ENCODE results near the gene CUL3. TPM values are rescaled to one million over a fixed set of nuclear protein-coding genes. Genes with fewer than 3 reads are reported as not detected.

CUL3 gene
- total RNA-seq, 2 experiments from 2014 or later: 115 TPM

GRCh38 chr2:224448236-224448635 is 136.9 kb downstream of the CUL3 start:
- CTCF ChIA-PET: no interaction called here
- POLR2A ChIA-PET: interaction anchor here (1.0 kb wide), 1 partner anchor 84 kb away, joined by 3 read pairs; no protein-coding TSS in a partner anchor
- Mint-ChIP-seq H3K27me3 (peaks cover 30% of the 10 kb centered on the region), H3K36me3 (ENCODE audit: low read depth) (no peaks in the 10 kb centered on the region), H3K4me1 (ENCODE audit: low read depth) (no peaks in the 10 kb centered on the region), H3K9me3 (no peaks in the 10 kb centered on the region), H3K4me3 (no peak overlapping the region), H3K27ac (no peak overlapping the region)
- Histone ChIP-seq H3K9me3 (ENCODE audit: control insufficient read depth in 1 of 2, insufficient read depth in 1 of 2, low read length in 2 of 2) (no peaks in the 10 kb centered on the region), H3K4me3 (ENCODE audit: low read length) (no peak overlapping the region), H3K27ac (ENCODE audit: low read depth in 1 of 2, low read length in 2 of 2) (no peak overlapping the region), H3K36me3 (ENCODE audit: insufficient read depth, low read length) (no peaks in the 10 kb centered on the region), H3K27me3 (ENCODE audit: control insufficient read depth in 1 of 2, insufficient read depth in 2 of 2, low read length in 2 of 2) (peaks cover 5% of the 10 kb centered on the region in 2 experiments), H3K4me1 (ENCODE audit: insufficient read depth, low read length) (no peaks in the 10 kb centered on the region)
- intact Hi-C loops (cut with DNase I, micrococcal nuclease): loop anchor here in 1 of 2 experiments (5.0 kb wide), 1 partner anchor 91 kb away; no protein-coding TSS in a partner anchor
- ATAC-seq (ENCODE audit: poor library complexity) (no peak), DNase-seq (no peak)
- TF ChIP-seq CTCF (IDR thresholded peaks at IDR 0.05): no peak

- Histone ChIP-seq H3K36me3 (ENCODE audit: insufficient read depth, low read length) (no peaks in the 10 kb centered on the region), H3K9me3 (ENCODE audit: control insufficient read depth in 1 of 2, insufficient read depth in 1 of 2, low read length in 2 of 2) (peaks cover 0 to 6% of the 10 kb centered on the region in 2 experiments), H3K4me3 (ENCODE audit: low read length) (no peak overlapping the region), H3K4me1 (ENCODE audit: insufficient read depth, low read length) (peaks cover 10% of the 10 kb centered on the region), H3K27me3 (ENCODE audit: control insufficient read depth in 1 of 2, insufficient read depth in 2 of 2, low read length in 2 of 2) (peaks cover 14 to 28% of the 10 kb centered on the region in 2 experiments), H3K27ac (ENCODE audit: low read depth in 1 of 2, low read length in 2 of 2) (no peak overlapping the region)
- no peak for DNase-seq
- peaks cover 50% of the 10 kb centered on the region for H3K27me3 Mint-ChIP-seq
- ChIA-PET CTCF (no interaction called here), POLR2A (no interaction called here)
- no peaks in the 10 kb centered on the region for H3K36me3 Mint-ChIP-seq (ENCODE audit: low read depth)
- peaks cover 5% of the 10 kb centered on the region for H3K4me1 Mint-ChIP-seq (ENCODE audit: low read depth)
- H3K9me3 Mint-ChIP-seq: no peaks in the 10 kb centered on the region
- no peak overlapping the region for H3K27ac Mint-ChIP-seq
- intact Hi-C loops (cut with DNase I, micrococcal nuclease): loop anchor here in 1 of 2 experiments (5.0 kb wide), 1 partner anchor 87 kb away; no protein-coding TSS in a partner anchor
- TF ChIP-seq CTCF (IDR thresholded peaks at IDR 0.05): no peak
- no peak overlapping the region for H3K4me3 Mint-ChIP-seq
- ATAC-seq (ENCODE audit: poor library complexity): no peak
These were observed 140.4 kb downstream of the CUL3 start for GRCh38 chr2:224444783-224445182.

- Mint-ChIP-seq H3K27ac (no peak overlapping the region), H3K9me3 (no peaks in the 10 kb centered on the region), H3K27me3 (peaks cover 49% of the 10 kb centered on the region), H3K4me3 (peak overlapping the region; percentile 13), H3K36me3 (ENCODE audit: low read depth) (no peaks in the 10 kb centered on the region), H3K4me1 (ENCODE audit: low read depth) (peaks cover 5% of the 10 kb centered on the region)
- no peak for DNase-seq
- Histone ChIP-seq H3K36me3 (ENCODE audit: insufficient read depth, low read length) (no peaks in the 10 kb centered on the region), H3K27me3 (ENCODE audit: control insufficient read depth in 1 of 2, insufficient read depth in 2 of 2, low read length in 2 of 2) (peaks cover 14 to 28% of the 10 kb centered on the region in 2 experiments), H3K4me1 (ENCODE audit: insufficient read depth, low read length) (peaks cover 10% of the 10 kb centered on the region), H3K4me3 (ENCODE audit: low read length) (no peak overlapping the region), H3K27ac (ENCODE audit: low read depth in 1 of 2, low read length in 2 of 2) (no peak overlapping the region), H3K9me3 (ENCODE audit: control insufficient read depth in 1 of 2, insufficient read depth in 1 of 2, low read length in 2 of 2) (peaks cover 0 to 6% of the 10 kb centered on the region in 2 experiments)
- ChIA-PET CTCF (no interaction called here), POLR2A (no interaction called here)
- ATAC-seq (ENCODE audit: poor library complexity): no peak
- no peak for TF ChIP-seq CTCF (IDR thresholded peaks at IDR 0.05)
- intact Hi-C loops (cut with DNase I, micrococcal nuclease): no loop called here
These were observed 141.1 kb downstream of the CUL3 start for GRCh38 chr2:224444021-224444420.

Measured in CD4-positive, alpha-beta T cell (primary cell).